Sigmoid colon (tissue), 7 donors: ENCODE data around the gene SLC16A3. TPM values are rescaled to one million over a fixed set of nuclear protein-coding genes. Genes with fewer than 3 reads are reported as not detected.

Experiments used
- DNase-seq: peaks from one replicate; pipeline ENCODE4 v3.0.0-alpha.2; 2019
- H3K27ac ChIP-seq, 4 donors: fragments of 200-600 bp; sonication (generic); one replicate each; pipeline ENCODE4 v1.5.1; 2016 to 2019; ENCODE audit warnings: mild to moderate bottlenecking in 1 of 4
- H3K27me3 ChIP-seq, 3 donors: fragments of 200-600 bp; sonication (generic); one replicate each; pipeline ENCODE4 v1.5.1; 2019; ENCODE audit warnings: mild to moderate bottlenecking in 1 of 3
- H3K36me3 ChIP-seq, 4 donors: fragments of 200-600 bp; sonication (generic); one replicate each; pipeline ENCODE4 v1.5.1; 2016 to 2019
- H3K4me1 ChIP-seq, 4 donors: fragments of 200-600 bp; sonication (generic); one replicate each; pipeline ENCODE4 v1.5.1; 2017 to 2019
- H3K4me3 ChIP-seq, 4 donors: fragments of 200-600 bp; sonication (generic); one replicate each; pipeline ENCODE4 v1.5.1; 2017 to 2019; ENCODE audit warnings: mild to moderate bottlenecking in 2 of 4, moderate library complexity in 1 of 4
- H3K9me3 ChIP-seq, 4 donors: fragments of 200-600 bp in 3 of 4; sonication (generic) in 3 of 4; one replicate each; pipeline versions ENCODE4 v1.5.1 to v1.6.1; 2013 to 2019
- CTCF ChIP-seq, 4 experiments: fragments of 450-650 bp in 3 of 4; fragments of 200-600 bp in 1 of 4; IDR thresholded peaks; one replicate each; pipeline ENCODE4 v1.5.1; 2016 to 2019; ENCODE audit warnings: antibody characterized with exemption in 4 of 4, mild to moderate bottlenecking in 3 of 4, moderate library complexity in 2 of 4
- EP300 ChIP-seq, 4 donors: sonication (generic); formaldehyde crosslinking; IDR thresholded peaks; one replicate each; pipeline ENCODE4 v1.6.1; 2017; ENCODE audit warnings: antibody characterized with exemption in 4 of 4
- POLR2A ChIP-seq, 2 donors: fragments of 450-650 bp; IDR thresholded peaks; one replicate each; pipeline ENCODE4 v1.6.1; 2016; ENCODE audit warnings: antibody characterized with exemption in 2 of 2, mild to moderate bottlenecking in 2 of 2, moderate library complexity in 2 of 2
- POLR2AphosphoS5 ChIP-seq, 4 donors: sonication (generic); formaldehyde crosslinking; IDR thresholded peaks; one replicate each; pipeline ENCODE4 v1.6.1; 2017; ENCODE audit warnings: antibody characterized with exemption in 4 of 4
- WGBS, 2 donors: extraction: QIAGEN DNeasy Blood & Tissue Kit; methylation state at CpG; one replicate each; pipeline ENCODE4 v1.1.7; 2013; 5-methylcytosine and 5-hydroxymethylcytosine counted together
- intact Hi-C: fragments of 100-400 bp; cut with DNase I; formaldehyde crosslinking; loops from one replicate; pipeline ENCODE4 v1.15.1; 2023
- polyA plus RNA-seq, 3 donors: library from polyadenylated mRNA; stranded (reverse); fragments of 200-250 nt; gene quantifications; one replicate each; pipeline ENCODE4 v1.2.3, GENCODE V29; 2013
- total RNA-seq, 4 donors: library from RNA; depleted of rRNA; stranded (reverse); fragments of >200 nt; gene quantifications; one replicate each; pipeline ENCODE4 v1.1.0, GENCODE V29; 2016
- donor health status: healthy with polysubstance abuse.
- donor health status: Bipolar disorder and iron deficiency.
- donor health status: healthy.

The SLC16A3 gene
- total and polyA plus RNA-seq, 7 donors, result 9.6 to 140 (median 12.6) TPM

GRCh38 chr17:82201498-82201910 lies 27.3 kb upstream of the SLC16A3 start:
- WGBS, 2 donors, result 88 to 90% methylated on average over 23 of the region's 23 CpGs
- no peaks in the 10 kb centered on the region for H3K9me3 ChIP-seq
- peaks cover 0 to 27% (median 15%) of the 10 kb centered on the region in 4 donors for H3K36me3 ChIP-seq
- no peak overlapping the region for H3K27ac ChIP-seq
- H3K27me3 ChIP-seq, result no peaks in the 10 kb centered on the region
- no peak for TF ChIP-seq CTCF (IDR thresholded peaks at IDR 0.05)
- TF ChIP-seq EP300 (IDR thresholded peaks at IDR 0.05), result no peak
- TF ChIP-seq POLR2A (IDR thresholded peaks at IDR 0.05), result no peak
- TF ChIP-seq POLR2AphosphoS5 (IDR thresholded peaks at IDR 0.05), result no peak
- no peak for DNase-seq
- H3K4me1 ChIP-seq, result peaks cover 0 to 13% (median 9%) of the 10 kb centered on the region in 4 donors
- H3K4me3 ChIP-seq, result no peak overlapping the region
- intact Hi-C loops, result loop anchor here (10.0 kb wide), 1 partner anchor 213 kb away; the partner anchor contains the start of genes HEXD and OGFOD3

GRCh38 chr17:82202981-82203380 lies 25.9 kb upstream of the SLC16A3 start:
- no peak overlapping the region for H3K4me3 ChIP-seq
- intact Hi-C loops, result loop anchor here (10.0 kb wide), 1 partner anchor 212 kb away; the partner anchor contains the start of genes HEXD and OGFOD3
- TF ChIP-seq POLR2AphosphoS5 (IDR thresholded peaks at IDR 0.05) (no peak), POLR2A (IDR thresholded peaks at IDR 0.05) (no peak), EP300 (IDR thresholded peaks at IDR 0.05) (no peak), CTCF (IDR thresholded peaks at IDR 0.05) (no peak)
- H3K27me3 ChIP-seq, result no peaks in the 10 kb centered on the region
- no peak overlapping the region for H3K27ac ChIP-seq
- H3K36me3 ChIP-seq, result peaks cover 0 to 21% (median 8%) of the 10 kb centered on the region in 4 donors
- H3K9me3 ChIP-seq, result no peaks in the 10 kb centered on the region
- whole genome bisulfite sequencing, 2 donors, result 84% methylated on average over 10 of the region's 10 CpGs
- no peak for DNase-seq
- peaks cover 0 to 12% (median 10%) of the 10 kb centered on the region in 4 donors for H3K4me1 ChIP-seq

- intact Hi-C loops, result loop anchor here (2.0 to 10.0 kb wide), 2 partner anchors 117 to 211 kb away; partner anchors contain the start of genes HEXD and OGFOD3
- Histone ChIP-seq H3K4me1 (peaks cover 0 to 12% (median 10%) of the 10 kb centered on the region in 4 donors), H3K4me3 (no peak overlapping the region), H3K27ac (no peak overlapping the region), H3K36me3 (peaks cover 0 to 17% (median 6%) of the 10 kb centered on the region in 4 donors), H3K9me3 (no peaks in the 10 kb centered on the region), H3K27me3 (no peaks in the 10 kb centered on the region)
- TF ChIP-seq CTCF (IDR thresholded peaks at IDR 0.05) (no peak), POLR2AphosphoS5 (IDR thresholded peaks at IDR 0.05) (no peak), EP300 (IDR thresholded peaks at IDR 0.05) (no peak), POLR2A (IDR thresholded peaks at IDR 0.05) (no peak)
- DNase-seq, result no peak
- 90 to 91% methylated on average over 19 of the region's 19 CpGs for WGBS, 2 donors
These were observed 24.9 kb upstream of the SLC16A3 start for GRCh38 chr17:82203920-82204319.

GRCh38 chr17:82204831-82205719 lies 23.8 kb upstream of the SLC16A3 start:
- H3K27ac ChIP-seq, result peak overlapping the region; percentile 18 to 68 (median 64)
- H3K4me3 ChIP-seq, result no peak overlapping the region
- no peaks in the 10 kb centered on the region for H3K27me3 ChIP-seq
- no peak for DNase-seq
- H3K4me1 ChIP-seq, result peaks cover 0 to 12% (median 10%) of the 10 kb centered on the region in 4 donors
- no peaks in the 10 kb centered on the region for H3K9me3 ChIP-seq
- intact Hi-C loops, result loop anchor here (2.0 to 10.0 kb wide), 2 partner anchors 116 to 210 kb away; partner anchors contain the start of genes HEXD and OGFOD3
- WGBS, 2 donors, result 66 to 77% methylated on average over 25 of the region's 25 CpGs
- peaks cover 0 to 17% (median 5%) of the 10 kb centered on the region in 4 donors for H3K36me3 ChIP-seq
- TF ChIP-seq POLR2A (IDR thresholded peaks at IDR 0.05) (no peak), EP300 (IDR thresholded peaks at IDR 0.05) (no peak), POLR2AphosphoS5 (IDR thresholded peaks at IDR 0.05) (no peak), CTCF (IDR thresholded peaks at IDR 0.05) (no peak)
